ENCODE measurements around the gene FAM217B.

DNA sequence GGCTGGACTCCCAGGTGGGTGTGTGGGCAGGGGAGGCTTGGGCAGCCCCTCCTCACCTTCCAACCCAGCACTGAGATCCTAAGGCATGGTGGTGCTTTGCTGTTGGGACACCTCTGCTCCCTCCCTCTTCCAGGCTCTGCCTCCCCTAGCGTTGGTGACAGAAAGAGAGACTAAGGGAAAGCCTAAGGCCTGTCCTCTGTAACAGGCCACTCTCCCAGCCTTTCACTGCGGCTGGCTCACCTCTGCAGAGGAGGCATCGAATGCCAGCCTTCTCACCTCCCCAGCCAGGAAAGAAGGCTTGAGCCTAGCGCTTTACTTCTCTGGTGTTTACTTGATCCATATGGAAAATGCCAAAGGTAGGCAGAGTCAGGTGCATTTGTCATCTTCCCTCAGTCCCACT is 14.5 kb downstream of the FAM217B start:
- TF ChIP-seq, protein P1, sequence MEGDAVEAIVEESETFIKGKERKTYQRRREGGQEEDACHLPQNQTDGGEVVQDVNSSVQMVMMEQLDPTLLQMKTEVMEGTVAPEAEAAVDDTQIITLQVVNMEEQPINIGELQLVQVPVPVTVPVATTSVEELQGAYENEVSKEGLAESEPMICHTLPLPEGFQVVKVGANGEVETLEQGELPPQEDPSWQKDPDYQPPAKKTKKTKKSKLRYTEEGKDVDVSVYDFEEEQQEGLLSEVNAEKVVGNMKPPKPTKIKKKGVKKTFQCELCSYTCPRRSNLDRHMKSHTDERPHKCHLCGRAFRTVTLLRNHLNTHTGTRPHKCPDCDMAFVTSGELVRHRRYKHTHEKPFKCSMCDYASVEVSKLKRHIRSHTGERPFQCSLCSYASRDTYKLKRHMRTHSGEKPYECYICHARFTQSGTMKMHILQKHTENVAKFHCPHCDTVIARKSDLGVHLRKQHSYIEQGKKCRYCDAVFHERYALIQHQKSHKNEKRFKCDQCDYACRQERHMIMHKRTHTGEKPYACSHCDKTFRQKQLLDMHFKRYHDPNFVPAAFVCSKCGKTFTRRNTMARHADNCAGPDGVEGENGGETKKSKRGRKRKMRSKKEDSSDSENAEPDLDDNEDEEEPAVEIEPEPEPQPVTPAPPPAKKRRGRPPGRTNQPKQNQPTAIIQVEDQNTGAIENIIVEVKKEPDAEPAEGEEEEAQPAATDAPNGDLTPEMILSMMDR (IDR thresholded peaks at IDR 0.05) = no peak
- no peak for TF ChIP-seq POLR2AphosphoS5 (IDR thresholded peaks at IDR 0.05)
- TF ChIP-seq POLR2A (IDR thresholded peaks at IDR 0.05) = no peak

Data from sigmoid colon (tissue), 4 donors.